Stimulated activated CD8-positive, alpha-beta memory T cell treated with anti-CD3 and anti-CD28 coated beads, Interleukin-12 subunit alpha, Interleukin-12 subunit beta, amount 100 ng/mL, for 1 hour (primary cell): Measurements from ENCODE around the gene EPB41L4A.
A peak's percentile ranks its signal among the peaks of the same experiment; 100 is the strongest.
"Not testable (repeated sequence)": the region's sequence is repeated elsewhere in the genome, so short reads cannot be mapped to it uniquely, and the experiment has no call there.

Source experiments
- DNase-seq: peaks from one replicate; pipeline ENCODE4 v3.0.0-alpha.2; 2020; ENCODE audit warnings: low read depth

Gene EPB41L4A

DNA sequence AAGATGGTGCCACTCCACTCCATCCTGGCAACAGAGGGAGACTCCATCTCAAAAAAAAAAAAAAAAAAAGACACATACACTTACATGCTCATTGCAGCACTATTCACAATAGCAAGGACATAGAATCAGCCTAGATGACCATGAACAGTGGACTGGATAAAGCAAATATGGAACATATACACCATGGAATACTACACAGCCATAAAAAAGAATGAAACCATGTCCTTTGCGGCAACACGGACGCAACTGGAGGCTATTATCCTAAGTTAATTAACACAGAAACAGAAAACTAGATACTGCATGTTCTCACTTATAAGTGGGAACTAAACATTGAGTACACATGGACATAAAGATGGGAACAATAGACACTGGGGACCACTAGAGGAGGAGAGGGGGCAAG is 210.9 kb downstream of the EPB41L4A start:
- not testable (repeated sequence) for DNase-seq

GRCh38 chr5:112205846-112206245 is 213.2 kb downstream of the EPB41L4A start:
- no peak for DNase-seq

DNA sequence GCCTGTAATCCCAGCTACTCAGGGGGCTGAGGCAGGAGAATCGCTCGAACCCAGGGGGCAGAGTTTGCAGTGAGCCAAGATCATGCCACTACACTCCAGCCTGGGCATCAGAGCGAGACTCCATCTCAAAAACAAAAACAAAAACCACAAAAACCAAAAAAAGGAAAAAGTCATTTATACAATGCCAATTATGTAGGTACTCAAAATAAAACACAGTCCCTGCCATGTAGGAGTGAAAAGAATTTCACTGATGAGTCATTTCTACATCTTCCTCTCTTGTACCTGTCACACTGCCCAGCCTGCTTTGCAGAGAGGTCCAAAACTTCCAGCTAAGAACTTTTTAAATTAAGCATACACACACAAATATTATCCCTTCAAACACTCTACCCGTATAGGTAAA is 215.8 kb downstream of the EPB41L4A start:
- DNase-seq: no peak

- no peak for DNase-seq
Measured at GRCh38 chr5:112202694-112203093, 216.4 kb downstream of the EPB41L4A start.

GRCh38 chr5:112201141-112201540 is 217.9 kb downstream of the EPB41L4A start:
- DNase-seq: no peak

- no peak for DNase-seq
Measured at GRCh38 chr5:112200131-112200530, 218.9 kb downstream of the EPB41L4A start.

DNA sequence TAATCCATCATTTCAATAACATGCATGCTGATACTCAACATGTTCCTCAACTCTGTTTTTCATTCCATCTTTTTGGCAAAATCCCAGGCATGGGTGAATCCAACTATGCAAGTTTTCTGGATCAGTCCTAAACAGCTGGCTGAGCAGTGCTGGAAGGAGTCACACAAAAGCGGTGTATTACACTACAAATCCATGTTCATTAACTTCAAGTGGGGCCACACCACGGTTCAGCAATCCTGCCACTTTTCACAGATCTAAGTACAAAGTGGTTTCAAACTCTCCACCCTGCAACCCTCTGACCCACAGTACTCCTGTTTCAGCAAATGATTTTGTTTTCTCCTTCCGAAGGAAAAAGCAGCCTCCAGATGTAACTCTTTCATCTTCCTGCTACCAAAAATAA is 222.5 kb downstream of the EPB41L4A start:
- no peak for DNase-seq

DNA sequence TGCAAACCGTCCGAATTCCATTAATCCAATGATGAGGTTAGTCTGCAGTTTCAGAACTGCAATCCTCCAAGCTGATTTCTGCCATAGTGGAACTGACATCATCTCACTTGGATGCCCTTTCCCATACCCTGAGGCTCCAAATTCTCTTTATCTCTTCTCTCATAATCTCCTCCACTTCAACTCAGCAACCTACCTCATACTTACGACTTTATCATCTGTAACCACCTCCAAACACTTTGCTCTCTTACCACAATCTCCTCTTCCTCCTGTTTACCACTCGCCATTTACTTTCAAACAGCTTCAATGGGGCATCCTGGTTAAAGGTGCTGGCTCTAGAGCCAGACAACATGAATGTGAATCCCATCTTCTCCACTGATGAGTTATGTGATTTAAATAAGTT is 223.2 kb downstream of the EPB41L4A start:
- no peak for DNase-seq

DNA sequence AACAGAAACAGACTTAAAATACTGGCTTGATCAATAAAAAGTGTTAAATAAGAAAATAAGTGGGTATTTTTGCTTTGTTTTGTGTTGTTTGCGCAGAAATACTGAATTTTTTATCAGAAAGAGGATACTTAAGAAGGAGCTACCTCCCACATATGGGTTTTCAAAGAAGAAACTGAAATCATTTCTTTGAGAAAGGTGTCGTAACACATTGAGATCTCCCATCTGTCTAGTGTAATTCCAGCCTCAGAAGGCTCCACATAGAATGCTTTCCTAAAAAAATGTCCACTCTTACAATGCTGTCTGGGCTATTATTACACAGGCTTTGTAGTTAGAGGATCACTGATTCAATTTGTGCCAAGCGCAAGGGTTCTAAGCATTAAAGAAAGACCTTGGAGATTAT is 226.2 kb downstream of the EPB41L4A start:
- no peak for DNase-seq

- DNase-seq: no peak
Measured at GRCh38 chr5:112192072-112192471, 227.0 kb downstream of the EPB41L4A start.

DNA sequence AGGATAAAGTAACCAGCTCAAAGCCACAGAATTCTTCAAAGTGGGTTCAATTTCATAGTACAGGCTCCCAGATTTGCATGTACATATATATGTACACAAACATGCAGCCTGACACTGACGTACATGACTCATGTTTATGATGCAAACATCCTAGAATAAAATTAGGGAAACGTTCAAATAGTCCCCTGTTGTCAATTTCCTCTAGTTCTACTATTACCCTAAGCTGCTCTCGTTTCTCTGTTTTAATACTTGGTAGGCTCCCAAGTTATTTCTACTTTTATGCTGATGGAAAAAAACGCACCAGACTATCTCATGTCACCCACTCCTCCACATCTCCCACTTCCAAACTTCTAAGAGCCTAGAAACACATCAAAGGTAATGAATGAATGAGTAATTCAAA is 229.7 kb downstream of the EPB41L4A start:
- no peak for DNase-seq

DNA sequence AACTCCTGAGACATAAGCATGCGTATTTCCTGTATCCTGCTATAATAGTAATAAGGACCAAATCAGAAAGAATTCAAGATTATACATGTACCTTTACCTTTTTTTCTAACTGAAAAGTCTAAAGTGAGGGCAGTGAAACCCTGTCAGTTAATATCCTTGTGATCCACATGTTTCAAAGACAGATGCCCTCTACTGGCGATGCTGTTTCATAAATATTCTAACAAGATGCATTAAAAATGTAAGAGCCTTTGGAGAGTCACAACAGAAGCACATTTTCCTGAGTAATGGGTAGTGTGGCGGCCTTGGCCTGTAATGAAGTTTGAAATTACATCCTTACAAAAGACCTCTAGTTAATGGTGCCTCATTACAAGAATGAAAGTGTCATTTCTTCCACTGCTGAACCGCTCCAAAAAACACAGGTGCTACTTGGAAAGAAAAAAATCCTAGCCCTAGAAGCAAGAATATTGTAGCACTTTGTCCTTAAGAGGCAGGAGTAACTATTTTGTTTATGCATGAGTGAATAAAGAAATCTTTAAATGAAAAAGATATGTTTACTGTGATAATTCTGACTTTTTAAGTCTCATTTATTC is 232.6 kb downstream of the EPB41L4A start:
- DNase-seq: no peak

GRCh38 chr5:112183874-112184273 is 235.2 kb downstream of the EPB41L4A start:
- DNase-seq: no peak

DNA sequence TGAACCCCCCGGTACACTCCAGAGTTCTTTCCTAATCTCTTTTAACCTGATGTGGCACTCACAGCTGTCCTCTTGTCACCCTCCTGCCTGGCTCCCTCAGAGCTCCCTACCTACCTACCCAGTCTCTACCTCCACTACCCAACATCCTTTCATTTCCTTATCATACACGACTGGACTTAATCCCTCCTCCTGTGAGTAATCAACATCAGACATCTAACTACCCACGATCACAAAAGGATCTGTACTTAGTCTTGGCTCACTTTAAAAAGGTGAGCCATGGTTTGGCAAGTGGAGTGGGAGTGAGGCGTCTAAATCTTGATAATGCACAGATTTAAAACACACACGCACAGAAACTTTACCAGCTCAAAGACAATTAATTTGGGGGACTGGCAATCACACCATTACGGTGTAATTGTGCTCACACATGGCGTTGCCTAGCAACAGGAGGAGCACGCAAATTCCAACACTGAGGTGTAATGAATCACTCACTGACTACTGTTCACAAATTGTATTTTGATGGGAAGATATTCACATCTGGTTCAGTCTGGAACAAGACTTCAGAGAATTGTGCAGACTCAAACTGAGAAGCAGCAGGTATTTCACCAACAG is 235.9 kb downstream of the EPB41L4A start:
- no peak for DNase-seq

DNA sequence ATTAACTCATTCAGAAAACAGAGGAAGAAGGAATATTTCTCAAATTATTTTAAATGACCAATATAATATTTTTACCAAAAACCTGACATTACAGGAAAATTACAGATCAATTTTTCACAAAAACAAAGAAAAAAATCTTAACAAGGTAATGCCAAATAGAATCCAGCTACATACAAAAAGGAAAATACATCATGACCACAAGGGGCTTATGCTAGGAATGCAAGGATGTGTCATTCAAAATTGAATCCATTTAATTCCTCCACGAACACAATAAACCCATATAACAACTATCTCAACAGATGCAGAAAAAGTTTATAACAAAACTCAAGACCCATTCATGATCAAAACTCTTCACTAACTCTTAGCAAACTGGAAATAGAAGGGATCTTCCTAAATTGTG is 239.8 kb downstream of the EPB41L4A start:
- DNase-seq: no peak

GRCh38 chr5:112174959-112175594 is 244.0 kb downstream of the EPB41L4A start:
- no peak for DNase-seq

GRCh38 chr5:112165897-112166737 is 253.0 kb downstream of the EPB41L4A start:
- DNase-seq: no peak

- no peak for DNase-seq
Measured at GRCh38 chr5:112165399-112165798, 253.7 kb downstream of the EPB41L4A start.

DNA sequence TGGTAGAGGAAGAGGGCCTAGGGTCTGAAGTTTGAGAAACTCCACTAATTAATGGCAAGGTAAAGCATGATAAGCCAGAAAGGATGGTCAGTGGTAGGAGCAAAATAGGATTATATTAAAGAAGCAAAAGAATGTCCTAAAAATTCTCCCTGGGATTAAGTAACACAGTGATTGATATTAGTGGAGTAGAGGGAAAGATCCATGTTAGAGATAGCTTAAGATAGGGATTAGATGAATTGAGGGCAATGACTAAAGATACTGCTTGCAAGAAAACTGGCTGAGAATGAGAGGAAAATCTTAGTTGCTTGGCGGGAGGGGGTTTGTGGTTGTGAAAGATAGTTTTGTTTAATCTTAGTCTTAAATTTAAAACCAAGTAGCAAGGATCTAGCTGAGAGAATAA is 255.6 kb downstream of the EPB41L4A start:
- no peak for DNase-seq

- no peak for DNase-seq
Measured at GRCh38 chr5:112161392-112161748, 257.7 kb downstream of the EPB41L4A start.

- peak; percentile 84 for DNase-seq
Measured at GRCh38 chr5:112160652-112161391, 258.3 kb downstream of the EPB41L4A start.

DNA sequence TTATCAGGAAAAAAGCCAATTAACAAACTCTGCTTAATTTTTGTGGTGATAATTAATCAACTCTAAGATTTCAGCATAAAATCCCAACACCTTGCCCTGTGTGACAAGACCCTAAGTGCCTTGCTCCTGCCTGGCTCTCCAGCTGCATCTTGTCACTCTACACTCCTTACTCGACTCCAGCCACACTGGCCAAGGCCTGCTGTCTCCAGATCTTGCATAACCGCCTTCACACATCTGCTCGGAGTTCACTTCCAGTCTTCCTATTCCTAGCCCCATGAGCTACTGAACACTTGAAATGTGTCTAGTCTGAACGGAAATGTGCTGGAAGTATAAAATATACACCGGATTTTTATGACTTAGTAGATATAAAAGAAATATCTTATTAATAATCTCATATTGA is 259.6 kb downstream of the EPB41L4A start:
- DNase-seq: no peak
